H9 (cell line): ENCODE results near the gene NUBPL. TPM values are rescaled to one million over a fixed set of nuclear protein-coding genes. Genes with fewer than 3 reads are reported as not detected.

ENCODE experiments used
- DNase-seq: peaks from one replicate; pipeline ENCODE4 v3.0.0-alpha.2; 2017
- H2AFZ ChIP-seq: one replicate; pipeline ENCODE4 v1.6.1; 2013; ENCODE audit warnings: mild to moderate bottlenecking, low read length, control low read depth, moderate library complexity
- H2AK5ac ChIP-seq: 2 replicates; pipeline ENCODE4 v1.6.1; 2013; ENCODE audit warnings: low read length, control low read depth, mixed read lengths; ENCODE audit not compliant: insufficient read length
- H2BK120ac ChIP-seq: one replicate; pipeline ENCODE4 v1.6.1; 2013; ENCODE audit warnings: low read depth, mild to moderate bottlenecking, low read length, control low read depth, inconsistent platforms; ENCODE audit not compliant: poor library complexity, severe bottlenecking
- H2BK12ac ChIP-seq: 2 replicates; pipeline ENCODE4 v1.6.1; 2013; ENCODE audit warnings: low read length, control low read depth, mixed read lengths, low read depth; ENCODE audit not compliant: insufficient read length
- H2BK15ac ChIP-seq: 2 replicates; pipeline ENCODE4 v1.6.1; 2013; ENCODE audit warnings: low read depth, low read length, control low read depth
- H2BK20ac ChIP-seq: one replicate; pipeline ENCODE4 v1.6.1; 2013; ENCODE audit warnings: low read depth, mild to moderate bottlenecking, low read length, control low read depth, inconsistent platforms; ENCODE audit not compliant: poor library complexity, severe bottlenecking
- H2BK5ac ChIP-seq: 2 replicates; pipeline ENCODE4 v1.6.1; 2013; ENCODE audit warnings: low read length, control low read depth, mixed read lengths; ENCODE audit not compliant: insufficient read length
- H3K14ac ChIP-seq: 2 replicates; pipeline ENCODE4 v1.6.1; 2013; ENCODE audit warnings: low read length, control low read depth; ENCODE audit not compliant: insufficient read depth
- H3K18ac ChIP-seq: 2 replicates; pipeline ENCODE4 v1.6.1; 2013; ENCODE audit warnings: low read depth, mild to moderate bottlenecking, mixed read lengths, low read length, control low read depth; ENCODE audit not compliant: insufficient read length
- H3K23ac ChIP-seq: 2 replicates; pipeline ENCODE4 v1.6.1; 2013; ENCODE audit warnings: low read length, control low read depth, mixed read lengths, low read depth; ENCODE audit not compliant: insufficient read length
- H3K23me2 ChIP-seq: 2 replicates; pipeline ENCODE4 v1.6.1; 2013; ENCODE audit warnings: low read depth, mild to moderate bottlenecking, mixed read lengths, low read length, control low read depth; ENCODE audit not compliant: insufficient read length, poor library complexity, severe bottlenecking
- H3K27ac ChIP-seq: 2 replicates; pipeline ENCODE4 v1.5.1; 2013; ENCODE audit warnings: low read length, control low read depth, mixed read lengths, low read depth; ENCODE audit not compliant: insufficient read length
- H3K27me3 ChIP-seq: 2 replicates; pipeline ENCODE4 v1.6.1; 2013; ENCODE audit warnings: low read length, control low read depth, inconsistent platforms; ENCODE audit not compliant: insufficient read depth
- H3K4ac ChIP-seq: 2 replicates; pipeline ENCODE4 v1.6.1; 2013; ENCODE audit warnings: low read depth, mild to moderate bottlenecking, control low read depth, inconsistent platforms, low read length, moderate library complexity
- H3K4me1 ChIP-seq: 2 replicates; pipeline ENCODE4 v1.6.1; 2013; ENCODE audit warnings: low read length, control low read depth, inconsistent platforms; ENCODE audit not compliant: insufficient read depth
- H3K4me2 ChIP-seq: 2 replicates; pipeline ENCODE4 v1.6.1; 2013; ENCODE audit warnings: low read length, control low read depth, mixed read lengths; ENCODE audit not compliant: insufficient read length, insufficient read depth
- H3K56ac ChIP-seq: 2 replicates; pipeline ENCODE4 v1.6.1; 2013; ENCODE audit warnings: low read depth, mild to moderate bottlenecking, mixed read lengths, low read length, control low read depth; ENCODE audit not compliant: insufficient read length
- H3K79me1 ChIP-seq: 2 replicates; pipeline ENCODE4 v1.6.1; 2013; ENCODE audit warnings: low read depth, mild to moderate bottlenecking, moderate library complexity, low read length, control low read depth, inconsistent platforms; ENCODE audit not compliant: insufficient read depth, poor library complexity, severe bottlenecking
- H3K79me2 ChIP-seq: 2 replicates; pipeline ENCODE4 v1.6.1; 2013; ENCODE audit warnings: low read length, control low read depth, inconsistent platforms; ENCODE audit not compliant: insufficient read depth
- H3K9ac ChIP-seq: 2 replicates; pipeline ENCODE4 v1.6.1; 2013; ENCODE audit warnings: low read length, control low read depth, mixed read lengths; ENCODE audit not compliant: insufficient read length; ENCODE audit errors: extremely low read depth
- H3K9me3 ChIP-seq: one replicate; pipeline ENCODE4 v1.6.1; 2013; ENCODE audit warnings: low read depth, low read length, inconsistent platforms; ENCODE audit not compliant: control insufficient read depth
- H3T11ph ChIP-seq: one replicate; pipeline ENCODE4 v1.6.1; 2013; ENCODE audit warnings: mild to moderate bottlenecking, low read length, control low read depth, inconsistent platforms
- H4K20me1 ChIP-seq: one replicate; pipeline ENCODE4 v1.6.1; 2013; ENCODE audit not compliant: control insufficient read depth, insufficient read length, insufficient read depth
- H4K5ac ChIP-seq: 2 replicates; pipeline ENCODE4 v1.6.1; 2013; ENCODE audit warnings: low read depth, mild to moderate bottlenecking, mixed read lengths, low read length, control low read depth; ENCODE audit not compliant: insufficient read length
- H4K8ac ChIP-seq: replicated peaks from 2 replicates; pipeline ENCODE4 v1.6.1; 2013; ENCODE audit warnings: low read length, control low read depth, mixed read lengths, low read depth; ENCODE audit not compliant: insufficient read length
- H4K91ac ChIP-seq: 2 replicates; pipeline ENCODE4 v1.6.1; 2013; ENCODE audit warnings: low read depth, mild to moderate bottlenecking, moderate library complexity, mixed read lengths, low read length, control low read depth; ENCODE audit not compliant: insufficient read length
- H3K27ac Mint-ChIP-seq, 3 experiments: 2 replicates in 2 of 3; 3 replicates in 1 of 3; pipeline ENCODE4 v1.8.0; 2020 to 2021; ENCODE audit warnings: mixed read lengths in 3 of 3, mild to moderate bottlenecking in 1 of 3, moderate library complexity in 1 of 3
- H3K27me3 Mint-ChIP-seq: 2 replicates; pipeline ENCODE4 v1.8.0; 2021; ENCODE audit warnings: low read depth, mild to moderate bottlenecking, moderate library complexity, mixed read lengths
- H3K36me3 Mint-ChIP-seq, 3 experiments: 2 replicates in 2 of 3; 3 replicates in 1 of 3; pipeline ENCODE4 v1.8.0; 2020 to 2021; ENCODE audit warnings: low read depth in 3 of 3, mixed read lengths in 3 of 3; ENCODE audit not compliant: insufficient read depth in 1 of 3
- H3K4me1 Mint-ChIP-seq, 2 experiments: 2 replicates each; pipeline ENCODE4 v1.8.0; 2020; ENCODE audit warnings: mixed read lengths in 2 of 2
- H3K4me3 Mint-ChIP-seq, 2 experiments: 2 replicates in 1 of 2; 3 replicates in 1 of 2; pipeline ENCODE4 v1.8.0; 2020 to 2021; ENCODE audit warnings: mild to moderate bottlenecking in 2 of 2, mixed read lengths in 2 of 2, moderate library complexity in 1 of 2
- H3K9me3 Mint-ChIP-seq, 2 experiments: 2 replicates in 1 of 2; 3 replicates in 1 of 2; pipeline ENCODE4 v1.8.0; 2020; ENCODE audit warnings: mild to moderate bottlenecking in 2 of 2, mixed read lengths in 2 of 2, moderate library complexity in 1 of 2
- WGBS: extraction: QIAGEN DNeasy Blood & Tissue Kit; methylation state at CpG from one replicate; pipeline ENCODE4 v1.1.7; 2013; ENCODE audit warnings: missing lambda C conversion rate, low lambda C conversion rate, mixed read lengths; ENCODE audit not compliant: insufficient read length; ENCODE audit errors: extremely low coverage; 5-methylcytosine and 5-hydroxymethylcytosine counted together
- total RNA-seq: library from RNA; stranded (reverse); gene quantifications from 2 replicates; pipeline ENCODE4 v1.2.1, GENCODE V29; 2021
- TF ChIP-seq, protein P1 (sequence below): fragments of 200-600 bp; sonication (generic); conservative IDR thresholded peaks from 3 replicates; pipeline ENCODE4 v1.8.0; 2021; ENCODE audit warnings: antibody characterized with exemption, mild to moderate bottlenecking

NUBPL gene
- total RNA-seq, 1 experiment from 2014 or later = 14.8 TPM

DNA sequence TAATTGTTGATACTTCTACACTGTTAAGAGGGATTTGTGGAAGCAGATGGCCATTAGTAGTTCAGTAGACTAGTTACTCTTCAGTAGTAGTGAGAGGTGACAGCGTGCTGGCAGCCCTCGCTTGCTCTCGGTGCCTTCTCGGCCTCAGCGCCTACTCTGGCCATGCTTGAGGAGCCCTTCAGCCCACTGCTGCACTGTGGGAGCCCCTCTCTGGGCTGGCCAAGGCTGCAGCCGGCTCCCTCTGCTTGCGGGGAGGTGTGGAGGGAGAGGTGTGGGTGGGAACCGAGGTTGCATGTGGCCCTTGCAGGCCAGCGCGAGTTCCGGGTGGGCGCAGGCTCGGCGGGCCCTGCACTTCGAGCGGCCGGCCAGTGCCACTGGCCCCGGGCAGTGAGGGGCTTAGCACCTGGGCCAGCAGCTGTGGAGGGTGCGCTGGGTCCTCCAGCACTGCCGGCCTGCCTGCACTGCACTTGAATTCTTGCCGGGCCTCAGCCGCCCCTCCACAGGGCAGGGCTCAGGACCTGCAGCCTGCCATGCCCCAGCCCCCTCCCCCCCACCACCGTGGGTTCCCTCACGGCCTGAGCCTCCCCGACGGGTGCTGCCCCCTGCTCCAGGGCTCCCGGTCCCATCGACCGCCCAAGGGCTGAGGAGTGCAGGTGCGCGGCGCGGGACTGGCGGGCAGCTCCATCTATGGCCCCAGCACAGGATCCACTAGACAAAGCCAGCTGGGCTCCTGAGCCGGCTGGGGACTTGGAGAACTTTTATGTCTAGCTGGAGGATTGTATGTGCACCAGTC lies 139.3 kb downstream of the NUBPL start:
- peaks cover 29 to 42% (median 39%) of the 10 kb centered on the region in 3 experiments for H3K36me3 Mint-ChIP-seq
- H3K27me3 Mint-ChIP-seq = no peaks in the 10 kb centered on the region
- Histone ChIP-seq H2AFZ (no peak overlapping the region), H4K8ac (no peak overlapping the region), H3K14ac (no peak overlapping the region), H3K23ac (no peak overlapping the region), H3K27ac (no peak overlapping the region), H3K23me2 (no peaks in the 10 kb centered on the region), H3K18ac (no peak overlapping the region), H3K4me2 (no peak overlapping the region), H4K5ac (no peak overlapping the region), H2BK5ac (no peak overlapping the region), H2BK15ac (no peak overlapping the region), H3K4ac (no peak overlapping the region), H3K9ac (no peak overlapping the region), H3K79me2 (no peaks in the 10 kb centered on the region), H4K91ac (no peak overlapping the region), H3K9me3 (no peaks in the 10 kb centered on the region), H3K4me1 (no peaks in the 10 kb centered on the region), H4K20me1 (no peaks in the 10 kb centered on the region), H3K79me1 (no peaks in the 10 kb centered on the region), H2BK20ac (no peak overlapping the region), H3K27me3 (no peaks in the 10 kb centered on the region), H3K56ac (no peak overlapping the region), H2BK120ac (no peak overlapping the region), H2AK5ac (no peak overlapping the region), H2BK12ac (no peak overlapping the region), H3T11ph (no peak overlapping the region)
- no CpG with 5 or more reads among the region's 35 CpGs for WGBS
- TF ChIP-seq, protein P1, sequence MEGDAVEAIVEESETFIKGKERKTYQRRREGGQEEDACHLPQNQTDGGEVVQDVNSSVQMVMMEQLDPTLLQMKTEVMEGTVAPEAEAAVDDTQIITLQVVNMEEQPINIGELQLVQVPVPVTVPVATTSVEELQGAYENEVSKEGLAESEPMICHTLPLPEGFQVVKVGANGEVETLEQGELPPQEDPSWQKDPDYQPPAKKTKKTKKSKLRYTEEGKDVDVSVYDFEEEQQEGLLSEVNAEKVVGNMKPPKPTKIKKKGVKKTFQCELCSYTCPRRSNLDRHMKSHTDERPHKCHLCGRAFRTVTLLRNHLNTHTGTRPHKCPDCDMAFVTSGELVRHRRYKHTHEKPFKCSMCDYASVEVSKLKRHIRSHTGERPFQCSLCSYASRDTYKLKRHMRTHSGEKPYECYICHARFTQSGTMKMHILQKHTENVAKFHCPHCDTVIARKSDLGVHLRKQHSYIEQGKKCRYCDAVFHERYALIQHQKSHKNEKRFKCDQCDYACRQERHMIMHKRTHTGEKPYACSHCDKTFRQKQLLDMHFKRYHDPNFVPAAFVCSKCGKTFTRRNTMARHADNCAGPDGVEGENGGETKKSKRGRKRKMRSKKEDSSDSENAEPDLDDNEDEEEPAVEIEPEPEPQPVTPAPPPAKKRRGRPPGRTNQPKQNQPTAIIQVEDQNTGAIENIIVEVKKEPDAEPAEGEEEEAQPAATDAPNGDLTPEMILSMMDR = no peak
- no peak overlapping the region for H3K4me3 Mint-ChIP-seq
- no peak overlapping the region for H3K27ac Mint-ChIP-seq
- peaks cover 42% of the 10 kb centered on the region in 2 experiments for H3K9me3 Mint-ChIP-seq
- no peaks in the 10 kb centered on the region for H3K4me1 Mint-ChIP-seq
- no peak for DNase-seq
